Measurements from ENCODE around the gene AGXT. TPM values are rescaled to one million over a fixed set of nuclear protein-coding genes. Genes with fewer than 3 reads are reported as not detected.

Gene AGXT
- total and polyA plus RNA-seq, 10 donors, result 0.61 to 4.5 (median 1.6) TPM; not detected in 1

- intact Hi-C loops (cut with DNase I; ENCODE audit: low total_unique reads), result no loop called here
- no peak overlapping the region for H3K27ac ChIP-seq
- peak; percentile 61 for DNase-seq
- H3K27me3 ChIP-seq (replicated peaks in 1 of 7), result no peaks in the 10 kb centered on the region
- no peaks in the 10 kb centered on the region for H3K36me3 ChIP-seq
- TF ChIP-seq, protein P1, sequence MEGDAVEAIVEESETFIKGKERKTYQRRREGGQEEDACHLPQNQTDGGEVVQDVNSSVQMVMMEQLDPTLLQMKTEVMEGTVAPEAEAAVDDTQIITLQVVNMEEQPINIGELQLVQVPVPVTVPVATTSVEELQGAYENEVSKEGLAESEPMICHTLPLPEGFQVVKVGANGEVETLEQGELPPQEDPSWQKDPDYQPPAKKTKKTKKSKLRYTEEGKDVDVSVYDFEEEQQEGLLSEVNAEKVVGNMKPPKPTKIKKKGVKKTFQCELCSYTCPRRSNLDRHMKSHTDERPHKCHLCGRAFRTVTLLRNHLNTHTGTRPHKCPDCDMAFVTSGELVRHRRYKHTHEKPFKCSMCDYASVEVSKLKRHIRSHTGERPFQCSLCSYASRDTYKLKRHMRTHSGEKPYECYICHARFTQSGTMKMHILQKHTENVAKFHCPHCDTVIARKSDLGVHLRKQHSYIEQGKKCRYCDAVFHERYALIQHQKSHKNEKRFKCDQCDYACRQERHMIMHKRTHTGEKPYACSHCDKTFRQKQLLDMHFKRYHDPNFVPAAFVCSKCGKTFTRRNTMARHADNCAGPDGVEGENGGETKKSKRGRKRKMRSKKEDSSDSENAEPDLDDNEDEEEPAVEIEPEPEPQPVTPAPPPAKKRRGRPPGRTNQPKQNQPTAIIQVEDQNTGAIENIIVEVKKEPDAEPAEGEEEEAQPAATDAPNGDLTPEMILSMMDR (IDR thresholded peaks at IDR 0.05 in 8 of 11, conservative IDR thresholded peaks at IDR 0.05 in 3 of 11), result no peak
- TF ChIP-seq POLR2AphosphoS5 (IDR thresholded peaks at IDR 0.05) (no peak), POLR2A (IDR thresholded peaks at IDR 0.05) (no peak)
- H3K4me3 ChIP-seq, result no peak overlapping the region
- H3K9me3 ChIP-seq, result no peaks in the 10 kb centered on the region
- H3K4me1 ChIP-seq, result peaks cover 0 to 20% (median 8%) of the 10 kb centered on the region in 6 donors
- 65 to 94% (median 79%) methylated on average over 7 of the region's 7 CpGs for whole genome bisulfite sequencing, 5 donors
Observed at GRCh38 chr2:240879105-240879504, 10.5 kb downstream of the AGXT start.

DNA sequence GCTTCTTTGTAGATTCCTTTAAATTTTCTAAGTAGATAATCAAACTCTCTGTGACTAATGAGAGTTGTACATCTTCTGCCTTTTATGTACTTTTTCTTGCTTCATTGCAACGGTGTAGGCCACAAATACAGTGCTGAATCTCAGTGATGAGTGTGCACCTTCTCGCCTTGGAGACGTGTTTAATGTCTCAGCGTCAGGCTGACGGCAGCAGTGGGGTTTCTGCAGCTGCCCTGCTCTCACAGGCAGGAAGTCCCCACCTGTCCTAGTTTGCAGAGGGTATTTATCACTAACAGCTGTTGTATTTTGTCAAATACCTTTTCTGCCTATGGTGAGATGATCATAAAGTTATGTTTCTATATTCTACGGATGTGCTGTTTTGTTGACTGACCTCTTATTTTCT, 13.3 kb downstream of the AGXT start:
- Histone ChIP-seq H3K27ac (no peak overlapping the region), H3K4me3 (no peak overlapping the region), H3K9me3 (no peaks in the 10 kb centered on the region), H3K27me3 (replicated peaks in 1 of 7) (no peaks in the 10 kb centered on the region), H3K36me3 (no peaks in the 10 kb centered on the region), H3K4me1 (peaks cover 0 to 6% (median 2%) of the 10 kb centered on the region in 6 donors)
- 59 to 69% (median 62%) methylated on average over 6 of the region's 6 CpGs for WGBS, 5 donors
- TF ChIP-seq, protein P1 (IDR thresholded peaks at IDR 0.05 in 8 of 11, conservative IDR thresholded peaks at IDR 0.05 in 3 of 11), result no peak
- TF ChIP-seq POLR2AphosphoS5 (IDR thresholded peaks at IDR 0.05) (no peak), POLR2A (IDR thresholded peaks at IDR 0.05) (no peak)
- intact Hi-C loops (cut with DNase I; ENCODE audit: low total_unique reads), result no loop called here
- DNase-seq, result peak; percentile 14

GRCh38 chr2:240884221-240884620, 15.6 kb downstream of the AGXT start:
- Histone ChIP-seq H3K36me3 (no peaks in the 10 kb centered on the region), H3K27ac (no peak overlapping the region), H3K27me3 (replicated peaks in 1 of 7) (no peaks in the 10 kb centered on the region), H3K4me1 (no peaks in the 10 kb centered on the region), H3K9me3 (no peaks in the 10 kb centered on the region), H3K4me3 (no peak overlapping the region)
- intact Hi-C loops (cut with DNase I; ENCODE audit: low total_unique reads), result no loop called here
- peak; percentile 43 for DNase-seq
- WGBS, 5 donors, result 85 to 100% (median 89%) methylated on average over 2 of the region's 2 CpGs
- TF ChIP-seq POLR2A (IDR thresholded peaks at IDR 0.05), result no peak
- TF ChIP-seq, protein P1 (IDR thresholded peaks at IDR 0.05 in 8 of 11, conservative IDR thresholded peaks at IDR 0.05 in 3 of 11), result no peak
- no peak for TF ChIP-seq POLR2AphosphoS5 (IDR thresholded peaks at IDR 0.05)

GRCh38 chr2:240884745-240885144, 16.1 kb downstream of the AGXT start:
- DNase-seq, result no peak
- Histone ChIP-seq H3K27me3 (replicated peaks in 1 of 7) (no peaks in the 10 kb centered on the region), H3K9me3 (no peaks in the 10 kb centered on the region), H3K4me3 (no peak overlapping the region), H3K27ac (no peak overlapping the region), H3K4me1 (no peaks in the 10 kb centered on the region), H3K36me3 (no peaks in the 10 kb centered on the region)
- 79 to 94% (median 86%) methylated on average over 3 of the region's 3 CpGs for WGBS, 5 donors
- no peak for TF ChIP-seq POLR2AphosphoS5 (IDR thresholded peaks at IDR 0.05)
- no peak for TF ChIP-seq POLR2A (IDR thresholded peaks at IDR 0.05)
- TF ChIP-seq, protein P1 (IDR thresholded peaks at IDR 0.05 in 8 of 11, conservative IDR thresholded peaks at IDR 0.05 in 3 of 11), result no peak
- intact Hi-C loops (cut with DNase I; ENCODE audit: low total_unique reads), result no loop called here
